Activated CD4-positive, alpha-beta T cell treated with anti-CD3 and anti-CD28 coated beads, Interleukin-2, amount 10 ng/mL, durations not matched to agents 24 days and 14 days (primary cell): Measurements from ENCODE around the gene LPCAT3. TPM values are rescaled to one million over a fixed set of nuclear protein-coding genes. Genes with fewer than 3 reads are reported as not detected.

Experiments
- DNase-seq: peaks from one replicate; pipeline ENCODE4 v3.0.0; 2022
- H3K27ac Mint-ChIP-seq: one replicate; pipeline ENCODE4 v1.8.0; 2022; ENCODE audit warnings: mild to moderate bottlenecking, mixed read lengths
- H3K27me3 Mint-ChIP-seq: one replicate; pipeline ENCODE4 v1.8.0; 2022; ENCODE audit warnings: mixed read lengths
- H3K36me3 Mint-ChIP-seq: one replicate; pipeline ENCODE4 v1.8.0; 2022; ENCODE audit warnings: low read depth, mild to moderate bottlenecking, mixed read lengths
- H3K4me1 Mint-ChIP-seq: one replicate; pipeline ENCODE4 v1.8.0; 2021; ENCODE audit warnings: mixed read lengths
- H3K4me3 Mint-ChIP-seq: one replicate; pipeline ENCODE4 v1.8.0; 2022; ENCODE audit warnings: mild to moderate bottlenecking, moderate library complexity, mixed read lengths
- H3K9me3 Mint-ChIP-seq: one replicate; pipeline ENCODE4 v1.8.0; 2021; ENCODE audit warnings: mixed read lengths
- intact Hi-C: fragments of 100-400 bp; cut with micrococcal nuclease; formaldehyde crosslinking; loops from one replicate; pipeline ENCODE4 v1.15.1; 2023
- total RNA-seq: library from RNA; stranded (reverse); gene quantifications from 2 replicates; pipeline ENCODE4 v1.2.3, GENCODE V29; 2022

LPCAT3 gene
- total RNA-seq, 1 donor from 2014 or later = 29.2 TPM

DNA sequence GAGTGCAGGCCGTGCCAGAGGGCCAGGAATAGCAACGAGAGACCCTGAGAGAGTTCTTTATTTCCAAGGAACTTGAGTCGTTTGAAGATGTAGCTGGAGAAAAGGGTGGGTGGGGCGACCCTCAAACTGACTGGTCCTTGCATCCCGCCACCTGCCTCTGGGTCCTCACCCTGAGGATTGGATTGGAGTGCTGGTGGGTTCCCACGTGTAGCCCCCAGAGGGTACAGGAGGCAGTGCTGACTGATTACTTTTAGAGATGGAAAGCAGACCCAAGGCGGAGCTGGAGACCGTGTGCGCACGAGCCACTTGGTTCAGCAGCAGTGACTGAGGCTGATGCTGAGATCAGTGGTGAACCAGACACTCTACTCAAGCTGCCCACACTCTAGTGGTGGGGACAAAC lies 40.6 kb downstream of the LPCAT3 start:
- no peaks in the 10 kb centered on the region for H3K9me3 Mint-ChIP-seq
- H3K27me3 Mint-ChIP-seq = no peaks in the 10 kb centered on the region
- intact Hi-C loops = no loop called here
- peaks cover 79% of the 10 kb centered on the region for H3K36me3 Mint-ChIP-seq
- peaks cover 7% of the 10 kb centered on the region for H3K4me1 Mint-ChIP-seq
- no peak overlapping the region for H3K4me3 Mint-ChIP-seq
- H3K27ac Mint-ChIP-seq = no peak overlapping the region
- DNase-seq = no peak

- DNase-seq = no peak
- H3K4me1 Mint-ChIP-seq = peaks cover 18% of the 10 kb centered on the region
- H3K4me3 Mint-ChIP-seq = no peak overlapping the region
- intact Hi-C loops = no loop called here
- H3K27me3 Mint-ChIP-seq = no peaks in the 10 kb centered on the region
- H3K27ac Mint-ChIP-seq = no peak overlapping the region
- peaks cover 78% of the 10 kb centered on the region for H3K36me3 Mint-ChIP-seq
- H3K9me3 Mint-ChIP-seq = no peaks in the 10 kb centered on the region
Observed at GRCh38 chr12:6975297-6976032, 42.8 kb downstream of the LPCAT3 start.

DNA sequence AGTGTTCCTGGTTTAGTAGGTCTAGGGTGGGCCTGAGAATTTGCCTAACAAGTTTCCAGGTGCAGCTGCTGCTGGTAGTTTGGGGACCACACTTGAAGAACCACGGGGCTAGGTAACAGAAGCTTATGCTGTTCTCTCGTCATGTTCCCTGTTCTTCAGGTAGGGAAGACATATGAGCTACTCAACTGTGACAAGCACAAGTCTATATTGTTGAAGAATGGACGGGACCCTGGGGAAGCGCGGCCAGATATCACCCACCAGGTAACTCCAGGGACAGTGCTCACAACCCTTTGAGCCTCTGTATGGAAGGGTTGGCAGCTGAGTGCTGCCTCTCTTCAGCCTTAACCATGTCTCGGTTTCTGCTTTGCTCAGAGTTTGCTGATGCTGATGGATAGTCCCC lies 44.1 kb downstream of the LPCAT3 start:
- intact Hi-C loops = no loop called here
- H3K27ac Mint-ChIP-seq = peak overlapping the region; percentile 34

DNA sequence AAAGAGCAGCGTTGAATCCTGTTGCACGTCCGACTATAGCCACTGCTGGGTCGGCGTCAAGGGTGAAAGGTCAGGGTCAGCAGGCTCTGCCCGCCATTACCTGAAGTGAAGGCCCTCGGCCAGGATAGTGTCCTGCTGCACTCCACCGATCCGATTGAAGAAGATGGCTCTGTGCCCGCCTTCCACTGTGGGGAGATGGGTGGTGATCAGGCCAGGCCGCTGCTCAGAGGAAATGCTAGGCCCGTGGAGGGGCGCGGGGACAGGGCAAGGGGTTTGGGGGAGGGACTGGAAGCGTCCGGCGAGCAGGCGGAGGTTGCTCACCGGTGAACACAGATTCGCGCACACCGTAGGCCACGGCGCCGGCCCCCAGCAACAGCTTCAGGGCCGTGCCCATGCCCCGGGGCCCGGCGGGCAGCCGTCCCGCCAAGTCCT lies 48.2 kb downstream of the LPCAT3 start:
- no peaks in the 10 kb centered on the region for H3K9me3 Mint-ChIP-seq
- no peak for DNase-seq
- intact Hi-C loops = loop anchor here (1.0 to 2.0 kb wide), 7 partner anchors 9 to 139 kb away; partner anchors contain the start of genes C12orf57, C1RL, CDCA3 and LPCAT3
- peaks cover 38% of the 10 kb centered on the region for H3K4me1 Mint-ChIP-seq
- peak overlapping the region; percentile 97 for H3K4me3 Mint-ChIP-seq
- no peaks in the 10 kb centered on the region for H3K27me3 Mint-ChIP-seq
- H3K36me3 Mint-ChIP-seq = peaks cover 83% of the 10 kb centered on the region
- peak overlapping the region; percentile 100 for H3K27ac Mint-ChIP-seq

More for the DNA sequence above, 44.1 kb downstream of the LPCAT3 start:
- H3K36me3 Mint-ChIP-seq = peaks cover 82% of the 10 kb centered on the region
- no peak overlapping the region for H3K4me3 Mint-ChIP-seq
- H3K4me1 Mint-ChIP-seq = peaks cover 20% of the 10 kb centered on the region
- DNase-seq = no peak
- no peaks in the 10 kb centered on the region for H3K9me3 Mint-ChIP-seq
- H3K27me3 Mint-ChIP-seq = no peaks in the 10 kb centered on the region

- Mint-ChIP-seq H3K4me3 (peak overlapping the region; percentile 97), H3K27ac (peak overlapping the region; percentile 100), H3K9me3 (no peaks in the 10 kb centered on the region), H3K27me3 (no peaks in the 10 kb centered on the region), H3K4me1 (peaks cover 40% of the 10 kb centered on the region), H3K36me3 (peaks cover 77% of the 10 kb centered on the region)
- intact Hi-C loops = no loop called here
- no peak for DNase-seq
Observed at GRCh38 chr12:6968426-6968825, 49.9 kb downstream of the LPCAT3 start.

DNA sequence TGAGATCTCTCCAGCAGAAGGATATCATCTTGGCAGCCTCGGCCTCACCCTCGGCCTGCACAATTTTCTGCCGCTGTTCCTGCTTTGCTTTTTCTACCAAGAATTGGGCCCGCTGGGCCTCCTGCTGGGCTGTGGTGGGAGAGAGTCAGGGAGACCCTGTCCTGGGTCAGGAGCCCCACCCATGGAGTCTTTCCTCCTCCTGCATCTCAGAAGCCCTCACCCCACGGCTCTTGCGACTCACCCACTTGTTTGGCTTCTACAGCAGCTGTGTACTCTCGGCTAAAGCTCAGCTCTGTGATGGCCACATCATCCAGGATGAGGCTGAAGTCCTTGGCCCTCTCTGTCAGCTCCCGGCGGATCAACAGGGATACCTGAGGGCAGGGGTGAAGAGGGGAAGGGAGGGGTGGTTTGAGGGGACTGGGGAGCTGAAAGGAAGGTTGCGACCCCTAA lies 50.6 kb downstream of the LPCAT3 start:
- H3K4me3 Mint-ChIP-seq = no peak overlapping the region
- H3K27me3 Mint-ChIP-seq = no peaks in the 10 kb centered on the region
- peaks cover 41% of the 10 kb centered on the region for H3K4me1 Mint-ChIP-seq
- no peaks in the 10 kb centered on the region for H3K9me3 Mint-ChIP-seq
- intact Hi-C loops = no loop called here
- H3K27ac Mint-ChIP-seq = peak overlapping the region; percentile 37
- DNase-seq = peak; percentile 57
- peaks cover 72% of the 10 kb centered on the region for H3K36me3 Mint-ChIP-seq

DNA sequence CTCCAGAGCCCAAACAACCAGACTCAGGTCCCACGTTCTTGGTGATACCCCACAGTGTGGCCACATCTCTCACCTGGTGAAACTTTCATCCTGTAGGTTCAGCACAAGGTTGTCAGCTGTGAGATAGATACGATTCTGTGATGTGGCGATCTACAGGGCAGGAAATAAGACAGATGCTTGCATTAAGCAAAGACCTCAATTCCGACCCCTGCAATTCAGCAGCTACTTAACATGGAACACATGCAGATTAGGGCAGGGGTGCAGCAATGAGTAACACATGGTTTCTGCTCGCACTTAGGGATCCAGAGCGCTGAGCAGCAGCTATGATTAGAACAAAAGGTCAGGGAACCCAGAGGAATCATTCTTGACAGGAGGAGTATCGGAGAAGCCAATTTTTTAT lies 51.9 kb downstream of the LPCAT3 start:
- H3K4me1 Mint-ChIP-seq = peaks cover 40% of the 10 kb centered on the region

DNA sequence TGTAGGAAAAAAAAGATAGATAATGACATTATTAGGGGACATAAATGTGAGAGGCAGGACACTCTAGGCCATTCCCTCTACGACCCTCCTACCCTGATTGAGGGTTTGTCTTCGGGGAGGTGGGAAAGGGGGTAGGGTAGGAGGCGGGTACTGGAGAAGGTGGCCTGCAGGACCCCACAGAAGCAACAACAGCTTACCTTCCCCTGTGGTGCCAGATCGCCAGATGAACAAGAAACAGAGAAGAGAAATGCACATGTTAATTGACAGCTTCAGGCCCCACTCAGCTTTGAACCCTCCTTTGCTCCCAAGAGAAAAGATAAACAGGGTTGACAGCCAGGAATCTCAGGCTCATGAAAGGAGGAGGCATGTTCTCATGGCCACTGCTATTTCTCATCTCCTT lies 52.6 kb downstream of the LPCAT3 start:
- Mint-ChIP-seq H3K36me3 (peaks cover 68% of the 10 kb centered on the region), H3K9me3 (no peaks in the 10 kb centered on the region), H3K27ac (peak overlapping the region; percentile 94), H3K27me3 (no peaks in the 10 kb centered on the region), H3K4me1 (peaks cover 45% of the 10 kb centered on the region), H3K4me3 (no peak overlapping the region)
- intact Hi-C loops = loop anchor here (1.0 to 2.0 kb wide), 3 partner anchors 21 to 51 kb away; partner anchors contain the start of genes C12orf57 and ENO2
- DNase-seq = no peak

More for the DNA sequence above, 51.9 kb downstream of the LPCAT3 start:
- intact Hi-C loops = no loop called here
- peaks cover 66% of the 10 kb centered on the region for H3K36me3 Mint-ChIP-seq
- no peak for DNase-seq
- no peak overlapping the region for H3K4me3 Mint-ChIP-seq
- H3K9me3 Mint-ChIP-seq = no peaks in the 10 kb centered on the region
- H3K27ac Mint-ChIP-seq = peak overlapping the region; percentile 70
- no peaks in the 10 kb centered on the region for H3K27me3 Mint-ChIP-seq

- intact Hi-C loops = loop anchor here (1.0 to 2.0 kb wide), 3 partner anchors 21 to 50 kb away; partner anchors contain the start of genes C12orf57 and ENO2
- Mint-ChIP-seq H3K36me3 (peaks cover 71% of the 10 kb centered on the region), H3K27ac (peak overlapping the region; percentile 94), H3K9me3 (no peaks in the 10 kb centered on the region), H3K4me1 (peaks cover 50% of the 10 kb centered on the region), H3K27me3 (no peaks in the 10 kb centered on the region), H3K4me3 (peak overlapping the region; percentile 28)
- DNase-seq = peak; percentile 96
Observed at GRCh38 chr12:6965026-6965661, 53.1 kb downstream of the LPCAT3 start.

DNA sequence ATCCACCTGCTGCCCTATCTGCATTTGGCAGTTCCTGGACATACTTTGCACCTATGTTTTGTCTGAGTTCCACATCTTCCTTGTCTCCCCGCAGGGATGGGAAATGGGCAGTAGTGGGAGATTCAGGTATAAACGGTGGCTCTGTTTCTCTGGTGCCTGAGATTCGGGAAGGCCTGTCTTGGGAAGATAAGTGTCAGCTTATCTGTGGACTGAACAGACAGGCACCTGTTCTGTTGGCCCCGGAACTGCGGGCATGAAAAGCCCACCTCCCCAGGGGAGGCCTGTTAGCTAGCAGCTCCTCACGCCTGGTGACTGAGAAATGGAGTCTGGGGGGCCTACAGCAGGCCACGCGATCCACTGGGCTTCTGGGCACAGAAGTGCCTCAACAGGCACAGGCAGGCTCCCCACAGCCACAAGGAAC lies 53.7 kb downstream of the LPCAT3 start:
- peak overlapping the region; percentile 28 for H3K4me3 Mint-ChIP-seq

GRCh38 chr12:6963791-6964413 lies 54.4 kb downstream of the LPCAT3 start:
- H3K4me3 Mint-ChIP-seq = no peak overlapping the region
- H3K27ac Mint-ChIP-seq = peak overlapping the region; percentile 94
- DNase-seq = peak; percentile 62
- peaks cover 51% of the 10 kb centered on the region for H3K4me1 Mint-ChIP-seq
- H3K9me3 Mint-ChIP-seq = no peaks in the 10 kb centered on the region
- peaks cover 68% of the 10 kb centered on the region for H3K36me3 Mint-ChIP-seq
- no peaks in the 10 kb centered on the region for H3K27me3 Mint-ChIP-seq
- intact Hi-C loops = loop anchor here (2.0 kb wide), 1 partner anchor 49 kb away; the partner anchor contains the start of gene ENO2

More for the DNA sequence above, 53.7 kb downstream of the LPCAT3 start:
- intact Hi-C loops = loop anchor here (1.0 to 2.0 kb wide), 3 partner anchors 20 to 50 kb away; partner anchors contain the start of genes C12orf57 and ENO2
- H3K9me3 Mint-ChIP-seq = no peaks in the 10 kb centered on the region
- peak overlapping the region; percentile 94 for H3K27ac Mint-ChIP-seq
- peaks cover 50% of the 10 kb centered on the region for H3K4me1 Mint-ChIP-seq
- DNase-seq = peak; percentile 56
- no peaks in the 10 kb centered on the region for H3K27me3 Mint-ChIP-seq
- peaks cover 68% of the 10 kb centered on the region for H3K36me3 Mint-ChIP-seq

DNA sequence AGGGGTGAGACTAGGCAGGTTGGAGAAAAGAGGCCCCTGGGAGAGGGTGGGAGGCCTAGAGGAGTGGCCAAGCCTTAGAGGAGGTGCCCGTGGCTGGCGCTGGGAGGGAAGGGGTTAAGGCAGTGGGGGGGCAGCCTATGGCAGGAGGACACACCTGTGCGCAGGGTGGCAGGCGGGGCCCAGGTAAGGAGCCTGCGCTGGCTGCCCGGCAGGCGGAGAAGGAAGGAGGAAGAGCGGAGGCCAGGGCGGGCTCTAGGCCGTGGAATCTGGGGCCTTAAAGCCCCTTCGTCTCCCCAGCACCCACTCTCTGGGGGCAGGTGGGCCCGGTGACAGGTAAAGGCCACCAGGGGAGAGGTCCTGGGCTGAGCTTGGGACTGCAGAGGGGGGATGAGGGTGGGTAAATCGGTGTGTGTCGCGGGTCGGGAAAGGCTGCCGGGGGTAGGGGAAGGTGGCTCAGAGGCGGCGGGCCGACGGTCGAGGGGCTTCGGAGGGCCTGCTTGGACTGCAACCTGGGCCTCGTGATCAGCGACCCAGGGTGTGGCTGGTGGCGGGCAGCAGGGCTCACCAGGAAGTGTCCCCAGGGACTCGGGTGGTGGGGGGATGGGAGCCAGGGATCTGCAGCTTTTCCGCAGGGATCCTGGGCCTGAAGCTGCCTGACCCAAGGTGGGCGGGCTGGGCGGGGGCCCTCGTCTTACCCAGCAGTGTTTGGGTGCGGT lies 55.1 kb downstream of the LPCAT3 start:
- H3K27ac Mint-ChIP-seq = peak overlapping the region; percentile 99

More for the DNA sequence above, 55.1 kb downstream of the LPCAT3 start:
- no peak overlapping the region for H3K4me3 Mint-ChIP-seq
- H3K4me1 Mint-ChIP-seq = peaks cover 55% of the 10 kb centered on the region
- intact Hi-C loops = no loop called here
- peaks cover 68% of the 10 kb centered on the region for H3K36me3 Mint-ChIP-seq
- no peaks in the 10 kb centered on the region for H3K27me3 Mint-ChIP-seq
- peak; percentile 58 for DNase-seq
- H3K9me3 Mint-ChIP-seq = no peaks in the 10 kb centered on the region
